ENCODE results near the gene TMEM52. TPM values are rescaled to one million over a fixed set of nuclear protein-coding genes. Genes with fewer than 3 reads are reported as not detected.

Gene TMEM52
- total RNA-seq, 1 experiment from 2014 or later, result 4.1 TPM

GRCh38 chr1:1922956-1923833 is 4.1 kb upstream of the TMEM52 start:
- intact Hi-C loops (cut with micrococcal nuclease; ENCODE audit: unreplicated experiment), result no loop called here
- DNase-seq (ENCODE audit: low spot score), result no peak
- H3K4me3 ChIP-seq (ENCODE audit: low read depth, low read length, poor library complexity, severe bottlenecking), result no peak overlapping the region
- H3K36me3 ChIP-seq (ENCODE audit: insufficient read depth, low read length, poor library complexity, severe bottlenecking), result no peaks in the 10 kb centered on the region
- POLR2A ChIA-PET (ENCODE audit: low non-redundant PET), result interaction anchor here (0.5 kb wide), 1 partner anchor 392 kb away, joined by 3 read pairs; no protein-coding TSS in a partner anchor
- CTCF ChIA-PET, result no interaction called here
- no peaks in the 10 kb centered on the region for H3K27me3 ChIP-seq (replicated peaks; ENCODE audit: insufficient read depth, low read depth, low read length, poor library complexity)
- no peak overlapping the region for H3K27ac ChIP-seq (ENCODE audit: low read depth, low read length, poor library complexity, severe bottlenecking)
- no TSS peak for BruUV-seq (replicated peaks)
- no peaks in the 10 kb centered on the region for H3K9me3 ChIP-seq (ENCODE audit: low read depth, low read length, poor library complexity, severe bottlenecking)
- H3K4me1 ChIP-seq (ENCODE audit: insufficient read depth, low read length, poor library complexity, severe bottlenecking), result peaks cover 12% of the 10 kb centered on the region
- TF ChIP-seq EZH2 (IDR thresholded peaks at IDR 0.05; ENCODE audit: borderline replicate concordance, low read depth, low read length, poor library complexity, severe bottlenecking) (no peak), CTCF (conservative IDR thresholded peaks at IDR 0.05; ENCODE audit: low read depth, low read length) (no peak)

GRCh38 chr1:1922702-1922955 is 3.5 kb upstream of the TMEM52 start:
- DNase-seq (ENCODE audit: low spot score), result no peak

GRCh38 chr1:1921901-1922701 is 3.0 kb upstream of the TMEM52 start:
- intact Hi-C loops (cut with micrococcal nuclease; ENCODE audit: unreplicated experiment), result no loop called here
- CTCF ChIA-PET, result no interaction called here

More at GRCh38 chr1:1922702-1922955, 3.5 kb upstream of the TMEM52 start:
- POLR2A ChIA-PET (ENCODE audit: low non-redundant PET), result interaction anchor here (0.5 kb wide), 1 partner anchor 393 kb away, joined by 3 read pairs; no protein-coding TSS in a partner anchor
- TF ChIP-seq CTCF (conservative IDR thresholded peaks at IDR 0.05; ENCODE audit: low read depth, low read length), result no peak
- TF ChIP-seq EZH2 (IDR thresholded peaks at IDR 0.05; ENCODE audit: borderline replicate concordance, low read depth, low read length, poor library complexity, severe bottlenecking), result no peak
- no peaks in the 10 kb centered on the region for H3K36me3 ChIP-seq (ENCODE audit: insufficient read depth, low read length, poor library complexity, severe bottlenecking)
- no TSS peak for BruUV-seq (replicated peaks)
- no peak overlapping the region for H3K4me3 ChIP-seq (ENCODE audit: low read depth, low read length, poor library complexity, severe bottlenecking)
- CTCF ChIA-PET, result no interaction called here
- H3K4me1 ChIP-seq (ENCODE audit: insufficient read depth, low read length, poor library complexity, severe bottlenecking), result peaks cover 13% of the 10 kb centered on the region
- no peak overlapping the region for H3K27ac ChIP-seq (ENCODE audit: low read depth, low read length, poor library complexity, severe bottlenecking)
- no peaks in the 10 kb centered on the region for H3K27me3 ChIP-seq (replicated peaks; ENCODE audit: insufficient read depth, low read depth, low read length, poor library complexity)
- H3K9me3 ChIP-seq (ENCODE audit: low read depth, low read length, poor library complexity, severe bottlenecking), result no peaks in the 10 kb centered on the region
- intact Hi-C loops (cut with micrococcal nuclease; ENCODE audit: unreplicated experiment), result no loop called here

More at GRCh38 chr1:1921901-1922701, 3.0 kb upstream of the TMEM52 start:
- no peak for TF ChIP-seq CTCF (conservative IDR thresholded peaks at IDR 0.05; ENCODE audit: low read depth, low read length)
- no peak for TF ChIP-seq EZH2 (IDR thresholded peaks at IDR 0.05; ENCODE audit: borderline replicate concordance, low read depth, low read length, poor library complexity, severe bottlenecking)
- Histone ChIP-seq H3K27me3 (replicated peaks; ENCODE audit: insufficient read depth, low read depth, low read length, poor library complexity) (no peaks in the 10 kb centered on the region), H3K4me3 (ENCODE audit: low read depth, low read length, poor library complexity, severe bottlenecking) (no peak overlapping the region), H3K36me3 (ENCODE audit: insufficient read depth, low read length, poor library complexity, severe bottlenecking) (no peaks in the 10 kb centered on the region), H3K27ac (ENCODE audit: low read depth, low read length, poor library complexity, severe bottlenecking) (no peak overlapping the region), H3K9me3 (ENCODE audit: low read depth, low read length, poor library complexity, severe bottlenecking) (no peaks in the 10 kb centered on the region), H3K4me1 (ENCODE audit: insufficient read depth, low read length, poor library complexity, severe bottlenecking) (peaks cover 13% of the 10 kb centered on the region)
- no peak for DNase-seq (ENCODE audit: low spot score)
- POLR2A ChIA-PET (ENCODE audit: low non-redundant PET), result interaction anchor here (0.5 kb wide), 1 partner anchor 393 kb away, joined by 3 read pairs; no protein-coding TSS in a partner anchor
- no TSS peak for BruUV-seq (replicated peaks)

Data from A673 (cell line).